A673 (cell line): ENCODE data around the gene PAK3.

Experiments
- CTCF ChIP-seq: fragments of 300-800, 200-600 bp; sonication (generic); conservative IDR thresholded peaks from 2 replicates; pipeline ENCODE4 v1.5.1; 2017; ENCODE audit warnings: low read depth, mild to moderate bottlenecking, antibody characterized with exemption, low read length, moderate library complexity, mixed read lengths
- EZH2 ChIP-seq: fragments of 200-600 bp; sonication (generic); IDR thresholded peaks from 2 replicates; pipeline ENCODE4 v1.6.1; 2017; ENCODE audit warnings: borderline replicate concordance, low read depth, mild to moderate bottlenecking, mixed read lengths, antibody characterized with exemption, low read length; ENCODE audit not compliant: poor library complexity, severe bottlenecking

GRCh38 chrX:111159232-111159631 lies 63.2 kb downstream of the PAK3 start:
- TF ChIP-seq CTCF: no peak
- TF ChIP-seq EZH2: no peak
